Caki2 (cell line): ENCODE measurements around the gene JARID2. TPM values are rescaled to one million over a fixed set of nuclear protein-coding genes. Genes with fewer than 3 reads are reported as not detected.

Experiments used
- DNase-seq: peaks from one replicate; pipeline ENCODE4 v3.0.0-alpha.2; 2015; ENCODE audit warnings: low read depth
- in situ Hi-C: cut with HindIII; loops from 2 replicates; pipeline ENCODE4 v1.10.0; 2016; ENCODE audit warnings: low sequenced_read_pairs, low pct_unique_long_range_greater_than_20kb, mixed read lengths
- total RNA-seq: library from RNA; depleted of rRNA; stranded (reverse); fragments of >200 nt; shearing (Covaris generic); gene quantifications from 2 replicates; pipeline ENCODE4 v1.2.3, GENCODE V29; 2014; ENCODE audit warnings: low replicate concordance

JARID2 gene
- total RNA-seq, 1 experiment from 2014 or later = 4.9 TPM

- in situ Hi-C loops = no loop called here
These were observed 11.7 kb downstream of the JARID2 start for GRCh38 chr6:15257357-15258132.

GRCh38 chr6:15259766-15260098 is 13.9 kb downstream of the JARID2 start:
- no peak for DNase-seq
- in situ Hi-C loops = no loop called here

More at GRCh38 chr6:15257357-15258132, 11.7 kb downstream of the JARID2 start:
- no peak for DNase-seq

GRCh38 chr6:15260099-15260821 is 14.4 kb downstream of the JARID2 start:
- DNase-seq = no peak
- in situ Hi-C loops = no loop called here

GRCh38 chr6:15263780-15264374 is 18.0 kb downstream of the JARID2 start:
- in situ Hi-C loops = no loop called here
- DNase-seq = no peak

GRCh38 chr6:15264412-15264811 is 18.5 kb downstream of the JARID2 start:
- no peak for DNase-seq
- in situ Hi-C loops = no loop called here

- in situ Hi-C loops = no loop called here
- DNase-seq = no peak
These were observed 19.3 kb downstream of the JARID2 start for GRCh38 chr6:15264902-15265761.

GRCh38 chr6:15265787-15266186 is 19.9 kb downstream of the JARID2 start:
- in situ Hi-C loops = no loop called here
- DNase-seq = no peak

GRCh38 chr6:15266423-15266996 is 20.6 kb downstream of the JARID2 start:
- in situ Hi-C loops = no loop called here
- no peak for DNase-seq

GRCh38 chr6:15267221-15267620 is 21.4 kb downstream of the JARID2 start:
- in situ Hi-C loops = no loop called here
- no peak for DNase-seq

GRCh38 chr6:15268137-15268908 is 22.5 kb downstream of the JARID2 start:
- no peak for DNase-seq
- in situ Hi-C loops = no loop called here

GRCh38 chr6:15269011-15269410 is 23.1 kb downstream of the JARID2 start:
- in situ Hi-C loops = no loop called here

GRCh38 chr6:15269619-15270018 is 23.8 kb downstream of the JARID2 start:
- in situ Hi-C loops = no loop called here
- DNase-seq = no peak

More at GRCh38 chr6:15269011-15269410, 23.1 kb downstream of the JARID2 start:
- no peak for DNase-seq

- no peak for DNase-seq
- in situ Hi-C loops = no loop called here
These were observed 24.5 kb downstream of the JARID2 start for GRCh38 chr6:15270402-15270801.

- in situ Hi-C loops = no loop called here
- no peak for DNase-seq
These were observed 26.7 kb downstream of the JARID2 start for GRCh38 chr6:15272562-15272961.

GRCh38 chr6:15274692-15275387 is 29.0 kb downstream of the JARID2 start:
- in situ Hi-C loops = no loop called here
- DNase-seq = no peak

- DNase-seq = no peak
- in situ Hi-C loops = no loop called here
These were observed 30.4 kb downstream of the JARID2 start for GRCh38 chr6:15276036-15276985.
